HTERT RPE-1 (cell line): ENCODE results near the gene F2RL2.

Source experiments
- in situ Hi-C: fragments of 300-500 bp; cut with MboI; formaldehyde crosslinking; loops from 4 replicates; pipeline ENCODE4 v1.14.3; 2020; ENCODE audit warnings: low sequenced_read_pairs

F2RL2 gene, protein sequence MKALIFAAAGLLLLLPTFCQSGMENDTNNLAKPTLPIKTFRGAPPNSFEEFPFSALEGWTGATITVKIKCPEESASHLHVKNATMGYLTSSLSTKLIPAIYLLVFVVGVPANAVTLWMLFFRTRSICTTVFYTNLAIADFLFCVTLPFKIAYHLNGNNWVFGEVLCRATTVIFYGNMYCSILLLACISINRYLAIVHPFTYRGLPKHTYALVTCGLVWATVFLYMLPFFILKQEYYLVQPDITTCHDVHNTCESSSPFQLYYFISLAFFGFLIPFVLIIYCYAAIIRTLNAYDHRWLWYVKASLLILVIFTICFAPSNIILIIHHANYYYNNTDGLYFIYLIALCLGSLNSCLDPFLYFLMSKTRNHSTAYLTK

DNA sequence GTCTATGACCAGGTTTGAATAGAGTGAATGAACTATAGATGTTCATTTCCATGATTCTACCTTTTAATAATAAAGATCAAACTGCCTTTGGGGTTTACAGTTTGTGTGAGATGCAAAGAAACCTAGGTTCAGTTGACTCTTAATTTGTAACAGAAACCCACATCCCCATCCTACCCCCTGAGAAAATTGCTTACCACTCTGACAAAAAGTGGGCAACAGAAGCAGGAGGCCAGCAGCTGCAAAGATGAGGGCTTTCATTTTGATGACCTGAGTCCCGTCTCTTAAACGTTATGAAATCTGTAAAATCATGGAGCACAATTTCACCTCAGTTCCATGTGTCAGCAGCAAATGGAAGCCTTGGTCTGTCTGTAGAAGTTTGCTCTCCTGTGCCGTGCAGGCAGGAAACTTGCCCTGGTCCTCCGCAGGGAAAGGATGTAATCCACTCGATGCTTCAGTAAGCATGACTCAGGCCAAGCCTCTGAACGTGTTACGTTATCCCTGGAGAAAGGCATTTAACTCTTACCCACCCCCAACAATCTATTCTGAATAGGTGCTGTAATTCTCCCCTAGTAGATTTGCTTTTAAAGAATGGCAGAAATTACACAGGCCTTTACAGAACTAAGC lies at the start of gene F2RL2:
Gene F2RL2, minus strand, starts transcription at position 431 of the 624 bp plus-strand sequence. Its CDS starts 173 bp downstream, at position 258.
- in situ Hi-C loops = no loop called here

DNA sequence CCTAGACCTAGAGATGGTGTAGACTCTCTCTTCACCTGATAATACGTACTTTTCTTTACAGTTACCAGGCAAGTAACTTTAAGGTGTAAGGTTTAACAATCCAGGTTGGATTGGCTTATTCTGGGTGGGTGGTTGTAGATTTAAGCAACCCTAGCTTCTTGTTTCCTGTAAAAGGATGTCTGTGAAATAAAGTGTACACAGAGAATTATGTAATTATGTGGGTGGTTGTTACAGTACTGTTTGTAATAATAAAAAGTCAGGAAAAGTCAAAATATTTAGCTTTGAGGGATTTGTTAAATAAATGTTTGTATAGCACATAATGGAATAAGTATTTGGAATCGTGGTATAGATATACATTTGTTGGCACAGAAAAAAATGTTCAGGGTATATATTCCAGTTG lies 49.0 kb upstream of the F2RL2 start:
- in situ Hi-C loops = no loop called here

DNA sequence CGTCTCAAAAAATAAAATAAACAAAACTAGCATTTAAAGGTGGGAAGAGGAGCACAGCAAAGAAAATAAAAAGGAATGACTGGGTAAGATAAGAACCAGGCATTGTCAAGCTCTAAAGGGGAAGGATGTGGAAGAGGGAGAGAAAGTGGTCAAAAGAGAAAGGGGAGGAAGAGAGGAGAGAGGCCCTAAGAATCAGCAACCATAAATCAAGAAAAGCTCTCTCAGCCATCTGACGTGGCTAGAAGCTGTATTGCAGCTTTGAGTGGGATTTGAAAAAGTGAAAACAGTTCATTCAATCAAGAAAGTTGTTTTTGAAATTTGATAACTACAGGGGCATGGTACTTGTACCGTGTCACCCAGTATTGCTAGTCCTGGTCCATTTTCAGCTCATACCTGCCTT lies 47.3 kb upstream of the F2RL2 start:
- in situ Hi-C loops = no loop called here

DNA sequence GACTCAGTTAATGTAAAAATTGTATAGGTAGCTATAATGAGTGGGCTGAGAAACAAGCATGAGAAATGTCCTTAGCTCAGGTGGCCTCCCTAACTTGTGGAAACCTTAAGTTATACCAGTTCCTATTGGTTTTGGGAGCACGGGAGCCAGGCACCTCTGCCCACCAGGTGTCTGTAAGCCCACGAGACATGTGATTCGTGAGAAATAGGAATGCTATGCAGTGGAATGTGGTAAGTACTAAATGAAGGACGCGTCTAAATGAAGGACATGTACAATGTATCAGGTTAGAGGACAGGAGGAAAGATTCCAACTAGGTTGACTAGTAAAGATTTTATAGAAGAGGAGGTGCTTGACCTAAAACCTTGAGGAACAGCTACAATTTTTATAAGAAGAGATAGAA lies 46.0 kb upstream of the F2RL2 start:
- in situ Hi-C loops = no loop called here

DNA sequence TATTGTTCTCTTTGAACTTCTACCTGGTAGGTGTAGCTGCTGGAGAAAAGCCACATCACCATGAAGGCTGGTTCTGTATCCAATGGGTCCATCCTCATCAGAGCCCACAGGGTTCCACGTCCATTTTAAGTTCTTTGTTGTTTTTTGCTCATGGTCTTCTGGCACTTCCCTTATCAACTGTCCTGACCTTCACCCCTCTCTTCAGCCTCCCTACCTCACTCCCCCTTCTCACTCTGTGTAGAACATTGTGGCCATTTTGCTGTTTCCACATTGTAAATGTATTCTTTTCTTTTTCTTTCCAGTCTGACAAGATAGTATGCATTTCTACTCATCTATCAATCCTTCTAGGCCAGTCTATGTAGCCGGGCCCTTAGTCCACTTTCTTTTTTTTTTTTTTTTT lies 44.3 kb upstream of the F2RL2 start:
- in situ Hi-C loops = no loop called here

GRCh38 chr5:76664079-76664478 lies 40.9 kb upstream of the F2RL2 start:
- in situ Hi-C loops = no loop called here

DNA sequence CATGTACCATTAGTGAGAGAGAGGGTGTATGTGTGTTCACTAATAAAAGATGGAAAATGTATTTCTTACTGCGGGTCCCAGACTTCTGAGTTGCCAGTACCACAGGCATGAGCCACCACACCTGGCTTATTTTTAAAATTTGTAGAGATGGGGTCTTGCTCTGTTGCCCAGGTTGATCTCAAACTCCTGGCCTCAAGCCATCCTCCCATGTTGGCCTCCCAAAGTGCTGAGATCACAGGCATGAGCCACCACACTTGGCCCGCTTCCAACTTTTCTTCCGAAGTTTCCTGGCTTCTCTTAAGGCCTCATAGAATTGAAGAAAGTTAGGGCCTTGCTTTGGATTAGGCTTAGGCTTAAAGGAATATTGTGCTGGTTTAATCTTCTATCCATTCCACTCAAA lies 40.4 kb upstream of the F2RL2 start:
- in situ Hi-C loops = no loop called here

- in situ Hi-C loops = no loop called here
Measured at GRCh38 chr5:76662521-76662920, 39.3 kb upstream of the F2RL2 start.

- in situ Hi-C loops = no loop called here
Measured at GRCh38 chr5:76660360-76660759, 37.2 kb upstream of the F2RL2 start.

- in situ Hi-C loops = no loop called here
Measured at GRCh38 chr5:76657683-76658311, 34.6 kb upstream of the F2RL2 start.

- in situ Hi-C loops = no loop called here
Measured at GRCh38 chr5:76657091-76657490, 33.9 kb upstream of the F2RL2 start.

DNA sequence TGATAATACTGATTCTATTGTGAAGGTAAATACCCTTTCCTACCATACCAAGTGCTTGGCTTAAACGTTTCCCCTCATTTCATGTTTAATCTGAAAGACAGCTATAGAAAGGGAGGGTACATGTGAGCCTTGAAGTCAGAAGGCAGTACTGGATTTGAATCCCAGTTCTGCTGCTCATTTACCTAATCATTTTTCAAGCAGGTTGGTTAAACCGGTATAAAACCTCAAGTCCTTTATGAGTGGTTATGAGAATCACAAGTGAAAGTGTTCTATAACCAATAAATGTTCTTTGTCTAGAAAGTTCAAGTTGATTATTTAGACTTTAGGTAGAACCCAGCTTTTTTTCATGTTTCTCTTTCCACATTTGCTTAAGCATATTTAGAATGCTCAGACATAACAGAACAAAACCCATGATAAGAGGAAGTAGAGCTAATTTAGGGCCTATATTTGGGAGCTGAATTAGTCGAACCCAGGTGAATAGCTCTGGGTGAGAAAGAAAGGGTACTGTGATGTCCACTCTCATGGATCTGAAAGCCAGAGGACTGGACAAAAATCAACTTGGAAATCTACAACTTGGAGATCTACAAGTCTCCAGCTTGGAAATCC lies 29.7 kb upstream of the F2RL2 start:
- in situ Hi-C loops = no loop called here

DNA sequence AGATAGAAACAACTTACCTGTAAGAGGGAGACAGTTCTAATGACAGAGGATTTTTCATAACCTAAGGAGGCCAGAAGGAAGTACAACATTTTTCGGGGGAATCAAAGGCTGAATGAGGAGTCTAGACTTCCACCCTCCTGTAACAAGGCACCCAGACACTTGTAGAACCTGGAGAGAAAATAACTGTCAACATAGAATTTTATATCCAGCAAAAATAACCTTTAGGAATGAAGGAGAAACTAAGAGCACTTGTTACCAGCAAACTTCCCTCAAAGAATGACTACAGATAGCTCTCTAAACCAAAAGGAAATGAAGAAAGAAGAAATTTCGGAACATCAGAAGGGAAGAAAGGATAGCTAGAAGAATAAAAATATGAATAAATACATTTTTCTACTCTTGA lies 25.9 kb upstream of the F2RL2 start:
- in situ Hi-C loops = no loop called here

GRCh38 chr5:76643371-76643770 lies 20.2 kb upstream of the F2RL2 start:
- in situ Hi-C loops = no loop called here

DNA sequence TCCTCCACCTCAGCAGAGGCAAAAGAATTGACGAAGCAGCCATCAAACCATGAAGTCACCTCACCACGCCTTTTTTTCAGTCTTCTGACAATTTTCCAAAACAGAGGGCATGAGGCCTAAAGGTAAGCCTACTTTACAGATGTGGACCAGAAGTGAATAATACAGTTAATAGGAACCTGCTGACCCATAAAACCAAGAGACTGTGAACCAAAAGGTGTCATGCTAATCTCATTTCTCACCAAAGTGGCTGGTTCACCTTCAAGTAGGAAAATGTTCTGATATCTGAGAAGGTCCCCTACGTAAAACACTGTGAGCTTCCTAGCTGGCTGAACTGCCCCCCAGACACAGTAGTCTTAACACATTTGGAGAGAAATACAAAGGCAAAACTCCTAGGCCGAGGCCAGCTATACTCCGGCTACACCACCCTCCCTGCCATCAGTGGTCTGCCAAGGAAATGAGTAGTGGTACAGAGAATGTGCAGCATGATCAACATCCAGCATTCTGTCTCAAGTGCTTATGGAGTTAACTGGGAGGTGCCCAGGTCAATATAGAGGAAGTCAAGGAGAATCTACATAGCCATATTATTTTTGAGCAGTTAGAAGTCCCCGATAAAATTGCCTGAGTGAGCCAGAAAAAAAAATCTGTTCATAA lies 19.3 kb upstream of the F2RL2 start:
- in situ Hi-C loops = no loop called here

GRCh38 chr5:76641514-76642120 lies 18.4 kb upstream of the F2RL2 start:
- in situ Hi-C loops = no loop called here

- in situ Hi-C loops = no loop called here
Measured at GRCh38 chr5:76638479-76638878, 15.3 kb upstream of the F2RL2 start.

- in situ Hi-C loops = no loop called here
Measured at GRCh38 chr5:76637490-76637889, 14.3 kb upstream of the F2RL2 start.

DNA sequence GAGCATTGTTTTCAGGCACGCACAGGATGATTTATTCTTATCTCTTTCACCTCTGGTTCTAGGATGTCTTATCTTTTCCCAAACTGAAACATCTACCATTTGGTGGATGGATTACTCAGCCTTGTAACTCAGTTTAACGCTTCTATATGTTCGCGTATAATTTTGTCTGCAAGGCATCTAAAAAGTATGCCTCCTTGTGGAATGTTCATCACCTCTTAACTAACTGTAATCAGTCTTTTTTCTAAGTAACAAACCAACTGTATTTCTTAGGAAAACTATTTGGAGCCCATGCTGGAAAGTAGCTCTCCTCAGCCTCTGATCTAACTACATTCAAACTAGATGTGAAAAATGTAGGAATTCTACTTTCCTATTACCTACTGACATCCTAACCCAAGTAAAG lies 11.5 kb upstream of the F2RL2 start:
- in situ Hi-C loops = no loop called here

GRCh38 chr5:76626738-76627137 lies 3.5 kb upstream of the F2RL2 start:
- in situ Hi-C loops = no loop called here
